Keratinocyte (primary cell): ENCODE results near the gene ADGRF1.

ENCODE experiments used
- CTCF ChIP-seq, 3 experiments: IDR thresholded peaks in 1 of 3; conservative IDR thresholded peaks in 1 of 3; optimal IDR thresholded peaks in 1 of 3; 2 replicates in 2 of 3; 3 replicates in 1 of 3; pipeline versions ENCODE3 to v1.5.1; 2011; ENCODE audit warnings: low read length in 3 of 3, mild to moderate bottlenecking in 3 of 3, moderate library complexity in 2 of 3, control low read depth in 1 of 3, inconsistent platforms in 1 of 3; ENCODE audit not compliant: insufficient read depth in 2 of 3; ENCODE audit errors: extremely low read depth in 1 of 3
- EZH2 ChIP-seq: IDR thresholded peaks from one replicate; pipeline ENCODE4 v1.6.1; 2012; ENCODE audit warnings: inconsistent platforms, mild to moderate bottlenecking, low read length, moderate library complexity

GRCh38 chr6:47075168-47075567 lies 33.0 kb upstream of the ADGRF1 start:
- TF ChIP-seq CTCF (optimal IDR thresholded peaks at IDR 0.05 in 1 of 3, IDR thresholded peaks at IDR 0.05 in 1 of 3, conservative IDR thresholded peaks at IDR 0.05 in 1 of 3; ENCODE audit: extremely low read depth in 1 of 3, insufficient read depth in 2 of 3, low read length in 3 of 3) (no peak), EZH2 (no peak)
